HUDEP-2 (cell line): Measurements from ENCODE around the gene ZBTB5.
A peak's percentile ranks its signal among the peaks of the same experiment; 100 is the strongest.
"Not testable (repeated sequence)": the region's sequence is repeated elsewhere in the genome, so short reads cannot be mapped to it uniquely, and the experiment has no call there.

Experiments used
- DNase-seq, 76 experiments: peaks; one replicate each; lab custom pipeline; 2025; ENCODE audit not compliant: unreplicated experiment in 76 of 76; lab: John Stamatoyannopoulos, UW

Gene ZBTB5, protein sequence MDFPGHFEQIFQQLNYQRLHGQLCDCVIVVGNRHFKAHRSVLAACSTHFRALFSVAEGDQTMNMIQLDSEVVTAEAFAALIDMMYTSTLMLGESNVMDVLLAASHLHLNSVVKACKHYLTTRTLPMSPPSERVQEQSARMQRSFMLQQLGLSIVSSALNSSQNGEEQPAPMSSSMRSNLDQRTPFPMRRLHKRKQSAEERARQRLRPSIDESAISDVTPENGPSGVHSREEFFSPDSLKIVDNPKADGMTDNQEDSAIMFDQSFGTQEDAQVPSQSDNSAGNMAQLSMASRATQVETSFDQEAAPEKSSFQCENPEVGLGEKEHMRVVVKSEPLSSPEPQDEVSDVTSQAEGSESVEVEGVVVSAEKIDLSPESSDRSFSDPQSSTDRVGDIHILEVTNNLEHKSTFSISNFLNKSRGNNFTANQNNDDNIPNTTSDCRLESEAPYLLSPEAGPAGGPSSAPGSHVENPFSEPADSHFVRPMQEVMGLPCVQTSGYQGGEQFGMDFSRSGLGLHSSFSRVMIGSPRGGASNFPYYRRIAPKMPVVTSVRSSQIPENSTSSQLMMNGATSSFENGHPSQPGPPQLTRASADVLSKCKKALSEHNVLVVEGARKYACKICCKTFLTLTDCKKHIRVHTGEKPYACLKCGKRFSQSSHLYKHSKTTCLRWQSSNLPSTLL

GRCh38 chr9:37465249-37466036 lies at the start of gene ZBTB5:
Gene ZBTB5 (minus strand): TSS chr9:37465450. CDS start chr9:37442551, 22,899 bp downstream.
- DNase-seq: peak; percentile 79 to 100 (median 97)

DNA sequence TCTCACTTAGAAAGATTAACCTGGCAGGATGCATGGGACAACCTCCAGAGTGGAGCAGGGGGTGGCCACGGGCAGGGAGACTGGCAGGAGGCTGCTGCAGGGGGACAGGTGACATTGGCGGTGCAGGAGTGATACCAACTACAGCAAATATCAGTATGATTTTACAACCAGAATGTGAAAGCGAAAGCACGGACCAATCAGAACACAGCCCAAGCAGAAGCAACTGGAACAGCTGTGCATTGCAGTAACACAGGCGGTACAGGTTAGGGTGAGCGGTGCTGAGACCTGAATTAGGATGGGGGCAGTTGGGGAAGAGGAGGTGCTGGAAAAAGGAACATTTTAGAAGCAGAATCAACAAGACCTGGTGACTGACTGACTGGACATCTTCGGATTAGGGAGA lies 49.7 kb upstream of the ZBTB5 start:
- no peak for DNase-seq

GRCh38 chr9:37514415-37514814 lies 49.2 kb upstream of the ZBTB5 start:
- not testable (repeated sequence) for DNase-seq

- no peak for DNase-seq
These were observed 47.2 kb upstream of the ZBTB5 start for GRCh38 chr9:37512437-37512836.

DNA sequence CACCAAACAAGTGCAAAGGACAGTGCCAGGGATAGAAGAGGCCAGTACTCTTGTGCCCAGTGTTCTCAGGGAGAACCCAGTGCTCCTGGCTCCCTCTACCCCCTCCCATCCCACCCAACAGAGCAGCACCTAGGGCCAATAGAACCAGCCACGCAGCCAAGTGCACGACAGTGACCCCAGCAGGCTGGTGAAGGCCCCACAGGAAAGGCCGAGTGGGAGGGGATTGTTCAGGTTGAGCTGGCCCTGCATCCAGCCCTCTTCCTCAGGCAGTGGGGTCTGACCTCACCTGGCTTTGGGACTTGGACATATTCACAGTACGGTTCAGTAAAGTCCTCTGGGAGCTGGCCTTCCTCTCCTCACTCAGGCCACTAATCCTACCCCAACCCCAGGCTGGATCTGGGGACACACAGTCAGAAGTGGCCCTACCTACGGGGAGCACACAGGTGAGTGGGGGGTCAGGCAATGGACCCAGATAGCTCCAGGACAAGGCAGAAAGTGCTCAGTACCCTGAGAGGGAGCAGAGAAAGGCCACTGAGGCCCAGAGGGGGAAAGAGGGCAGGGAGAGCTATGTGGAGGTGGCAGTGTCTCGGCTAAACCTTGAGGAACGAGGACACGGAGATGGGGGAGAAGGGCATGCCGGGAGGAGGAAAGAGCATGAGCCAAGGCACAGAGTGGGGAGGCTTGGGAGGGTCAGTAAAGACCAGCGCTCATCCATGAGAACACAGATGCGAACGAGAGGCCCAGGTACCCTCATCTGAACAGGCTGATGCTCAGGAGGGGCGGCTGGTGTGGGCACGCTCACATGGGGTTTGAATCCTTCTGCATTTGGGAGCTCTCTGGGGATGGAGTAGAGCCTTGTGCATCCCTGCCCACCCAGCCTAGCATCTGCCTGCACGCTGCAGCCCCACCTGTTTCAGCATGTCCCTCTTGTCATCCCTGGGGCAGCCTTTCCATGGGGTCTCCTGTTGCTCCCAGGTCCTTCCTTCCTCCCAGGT lies 46.1 kb upstream of the ZBTB5 start:
- peak in 12 of 76 experiments; percentile 5 to 19 (median 12) for DNase-seq

GRCh38 chr9:37510053-37510452 lies 44.8 kb upstream of the ZBTB5 start:
- not testable (repeated sequence) for DNase-seq

DNA sequence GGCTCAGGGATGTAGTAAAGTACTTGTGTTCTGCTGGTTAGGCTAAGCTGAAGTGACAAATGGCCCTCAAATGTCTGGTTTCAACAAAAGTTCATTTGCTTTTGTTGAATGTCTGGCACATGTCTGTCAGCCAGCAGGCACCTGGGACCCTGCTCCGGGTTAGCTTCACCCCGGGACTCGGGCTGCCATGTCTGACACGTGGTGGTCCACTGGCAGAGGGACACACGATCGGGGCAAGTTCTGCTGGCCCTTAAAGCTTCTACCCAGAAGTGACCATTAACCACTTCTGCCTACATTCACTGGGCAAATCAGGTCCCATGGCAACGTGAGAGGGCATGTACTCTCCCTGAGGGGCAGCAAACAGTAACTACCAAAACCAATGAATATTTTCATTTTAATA lies 44.3 kb upstream of the ZBTB5 start:
- DNase-seq: no peak

DNA sequence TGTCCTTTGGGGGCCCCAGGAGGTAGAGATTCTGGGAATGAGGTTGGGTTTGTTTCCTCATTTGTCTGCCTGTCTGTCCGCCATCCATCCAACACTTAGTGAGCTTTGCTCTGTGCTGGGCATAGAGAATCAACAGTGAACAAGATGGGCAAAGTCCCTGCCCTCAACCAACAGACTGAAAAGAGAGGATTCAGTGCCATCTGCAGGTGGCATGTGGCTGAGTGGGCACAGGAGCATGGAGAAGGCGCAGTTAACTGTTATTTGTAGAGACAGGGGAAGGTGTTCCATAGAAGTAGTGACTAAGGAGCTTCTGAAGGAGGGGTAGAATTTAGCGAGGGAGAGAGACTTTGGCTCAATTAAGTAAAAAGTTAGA lies 43.6 kb upstream of the ZBTB5 start:
- DNase-seq: no peak

GRCh38 chr9:37508135-37508833 lies 43.0 kb upstream of the ZBTB5 start:
- no peak for DNase-seq

GRCh38 chr9:37507566-37508134 lies 42.4 kb upstream of the ZBTB5 start:
- DNase-seq: no peak

- DNase-seq: no peak
These were observed 39.4 kb upstream of the ZBTB5 start for GRCh38 chr9:37504605-37505004.

GRCh38 chr9:37503736-37504135 lies 38.5 kb upstream of the ZBTB5 start:
- no peak for DNase-seq

DNA sequence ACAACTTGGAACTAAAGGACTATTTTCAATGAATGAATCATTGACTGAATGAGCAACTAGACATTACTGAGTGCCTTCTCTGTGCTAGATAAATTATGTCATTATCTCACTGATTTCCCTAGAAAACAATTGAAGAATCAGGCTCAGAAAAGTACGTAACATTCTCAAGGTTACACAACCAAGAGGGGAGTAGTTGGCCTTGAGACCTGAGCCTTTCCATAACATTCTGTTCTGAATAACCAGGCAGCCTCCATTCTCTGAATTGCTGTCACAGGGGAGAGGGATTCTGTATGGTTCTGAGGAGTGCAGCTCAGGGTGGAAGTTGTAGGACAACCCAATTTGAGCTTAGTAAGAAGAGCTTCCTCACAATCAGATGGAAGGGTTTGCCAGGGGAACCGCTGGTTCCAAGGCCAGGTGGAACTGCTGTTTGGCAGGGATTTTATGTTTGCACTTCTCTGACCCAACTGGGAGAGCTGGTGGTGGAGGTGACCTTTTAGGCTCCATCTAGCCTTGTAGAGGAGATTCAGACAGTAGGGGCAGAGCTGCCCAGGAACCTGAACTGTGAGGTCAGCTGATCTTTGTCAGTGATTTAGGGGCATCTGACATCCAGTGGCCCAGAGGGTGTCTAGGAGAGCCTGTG lies 36.8 kb upstream of the ZBTB5 start:
- DNase-seq: no peak

DNA sequence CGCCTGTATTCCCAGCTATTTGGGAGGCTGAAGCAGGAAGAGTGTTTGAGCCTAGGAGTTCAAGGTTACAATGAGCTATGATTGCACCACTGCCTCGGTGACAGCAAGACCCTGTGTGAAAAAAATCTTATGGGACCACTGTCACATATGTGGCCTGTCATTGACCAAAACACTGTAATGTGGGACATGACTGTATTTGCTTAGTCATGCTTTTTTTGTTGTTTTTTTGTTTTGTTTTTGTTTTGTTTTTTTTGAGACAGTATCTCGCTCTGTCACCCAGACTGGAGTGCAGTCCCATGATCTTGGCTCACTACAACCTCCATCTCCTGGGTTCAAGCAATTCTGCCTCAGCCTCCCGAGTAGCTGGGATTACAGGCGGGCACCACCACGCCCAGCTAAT lies 34.0 kb upstream of the ZBTB5 start:
- no peak for DNase-seq

GRCh38 chr9:37498457-37498856 lies 33.2 kb upstream of the ZBTB5 start:
- no peak for DNase-seq

DNA sequence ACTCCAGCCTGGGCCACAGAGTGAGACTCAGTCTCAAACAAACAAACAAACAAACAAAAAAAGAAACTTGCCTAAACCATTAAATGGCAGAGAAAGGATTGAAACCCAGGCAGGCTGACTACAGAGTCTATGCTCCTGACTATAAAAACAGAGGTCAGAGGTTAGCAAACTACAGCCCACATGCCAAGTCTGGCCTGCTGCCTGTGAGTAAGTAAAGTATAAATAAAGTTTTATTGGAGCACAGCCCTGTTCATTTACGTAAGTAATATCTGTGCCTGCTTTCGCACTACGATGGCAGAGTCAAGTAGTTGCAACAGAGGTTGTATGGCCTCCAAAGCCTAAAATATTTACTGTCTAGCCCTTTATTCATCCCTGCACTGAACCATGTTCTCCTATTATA lies 32.1 kb upstream of the ZBTB5 start:
- DNase-seq: no peak

DNA sequence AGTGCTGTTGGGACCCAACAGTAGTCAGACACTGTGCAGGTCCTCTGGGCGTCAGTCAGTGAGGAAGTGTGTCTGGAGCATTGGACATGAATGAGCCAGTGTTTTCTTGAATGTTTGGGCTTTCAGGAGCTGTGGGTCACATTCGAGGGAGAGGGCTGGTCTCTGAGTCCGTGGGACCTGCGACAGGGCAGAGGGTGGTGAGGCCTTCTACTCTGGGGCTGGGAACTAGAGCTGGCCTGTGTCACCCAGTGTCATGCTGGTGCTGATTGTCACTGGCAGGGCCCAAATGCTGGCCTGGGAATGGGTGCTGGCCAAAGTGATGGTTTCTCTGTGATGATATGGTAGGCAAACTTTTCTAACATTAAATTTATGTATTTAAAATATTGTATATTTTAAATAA lies 30.8 kb upstream of the ZBTB5 start:
- DNase-seq: no peak

GRCh38 chr9:37495571-37495970 lies 30.3 kb upstream of the ZBTB5 start:
- DNase-seq: no peak

DNA sequence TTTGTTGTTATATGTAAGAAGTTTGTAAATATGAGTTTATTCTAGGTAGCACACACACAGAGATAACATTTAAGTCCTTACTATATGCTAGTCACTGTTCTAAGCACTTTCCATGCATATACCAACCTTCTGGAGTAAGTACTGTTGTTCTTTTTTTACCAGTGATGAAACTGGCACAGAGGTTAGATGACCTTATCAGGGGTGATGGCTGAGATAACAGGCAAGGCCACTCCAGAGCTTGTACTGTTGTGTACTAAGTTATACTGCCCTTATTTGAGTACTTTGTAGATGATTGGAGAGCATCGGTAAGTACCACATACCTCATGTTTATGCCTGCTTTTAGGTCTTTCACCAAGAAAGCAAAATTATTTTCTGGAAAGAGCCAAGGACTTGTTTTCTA lies 26.7 kb upstream of the ZBTB5 start:
- DNase-seq: no peak
